HEK293T (cell line): Measurements from ENCODE around the gene DGLUCY.

ENCODE experiments used
- BHLHE40 ChIP-seq: fragments of 450-650 bp; IDR thresholded peaks from 2 replicates; pipeline ENCODE4 v1.6.1; 2016; ENCODE audit warnings: mild to moderate bottlenecking, moderate library complexity, borderline replicate concordance
- CTBP1 ChIP-seq: fragments of 450-650 bp; IDR thresholded peaks from 2 replicates; pipeline ENCODE4 v1.6.1; 2016; ENCODE audit warnings: borderline replicate concordance
- ELF4 ChIP-seq: fragments of 450-650 bp; IDR thresholded peaks from 2 replicates; pipeline ENCODE4 v1.6.1; 2017; ENCODE audit warnings: antibody characterized with exemption
- FOXA1 ChIP-seq: fragments of 450-650 bp; IDR thresholded peaks from 2 replicates; pipeline ENCODE4 v1.6.1; 2016; ENCODE audit warnings: mild to moderate bottlenecking
- FOXK2 ChIP-seq: fragments of 450-650 bp; IDR thresholded peaks from 2 replicates; pipeline ENCODE4 v1.6.1; 2016; ENCODE audit warnings: mild to moderate bottlenecking
- FOXM1 ChIP-seq: fragments of 450-650 bp; IDR thresholded peaks from 2 replicates; pipeline ENCODE4 v1.6.1; 2017; ENCODE audit warnings: mild to moderate bottlenecking, borderline replicate concordance
- HDGF ChIP-seq: fragments of 450-650 bp; IDR thresholded peaks from 2 replicates; pipeline ENCODE4 v1.6.1; 2017; ENCODE audit warnings: antibody characterized with exemption, borderline replicate concordance
- NFRKB ChIP-seq: fragments of 450-650 bp; IDR thresholded peaks from 2 replicates; pipeline ENCODE4 v1.6.1; 2016; ENCODE audit warnings: mild to moderate bottlenecking, moderate library complexity
- PKNOX1 ChIP-seq: fragments of 450-650 bp; IDR thresholded peaks from 2 replicates; pipeline ENCODE4 v1.6.1; 2016
- TARDBP ChIP-seq: fragments of 450-650 bp; IDR thresholded peaks from 2 replicates; pipeline ENCODE4 v1.6.1; 2016
- ZNF384 ChIP-seq: fragments of 450-650 bp; IDR thresholded peaks from 2 replicates; pipeline ENCODE4 v1.6.1; 2016

GRCh38 chr14:91164676-91165075 lies 50.8 kb downstream of the DGLUCY start:
- TF ChIP-seq NFRKB: no peak
- TF ChIP-seq TARDBP: no peak
- TF ChIP-seq FOXM1: no peak
- TF ChIP-seq FOXA1: no peak
- TF ChIP-seq FOXK2: no peak
- no peak for TF ChIP-seq PKNOX1
- no peak for TF ChIP-seq ELF4
- TF ChIP-seq BHLHE40: no peak
- TF ChIP-seq HDGF: no peak
- no peak for TF ChIP-seq ZNF384
- no peak for TF ChIP-seq CTBP1
